Ishikawa (cell line): ENCODE measurements around the gene PCDHA8.

Source experiments
- EP300 ChIP-seq: IDR thresholded peaks from 2 replicates; pipeline ENCODE4 v1.6.1; 2012; ENCODE audit warnings: borderline replicate concordance
- TAF1 ChIP-seq: IDR thresholded peaks from 2 replicates; pipeline ENCODE4 v1.6.1; 2012; ENCODE audit warnings: low read depth, mild to moderate bottlenecking
- USF1 ChIP-seq: IDR thresholded peaks from 2 replicates; pipeline ENCODE4 v1.6.1; 2012

- no peak for TF ChIP-seq EP300
- TF ChIP-seq TAF1: no peak
- no peak for TF ChIP-seq USF1
These were observed 41.6 kb downstream of the PCDHA8 start for GRCh38 chr5:140882591-140882899.
